ENCODE measurements around the gene GPC6.

DNA sequence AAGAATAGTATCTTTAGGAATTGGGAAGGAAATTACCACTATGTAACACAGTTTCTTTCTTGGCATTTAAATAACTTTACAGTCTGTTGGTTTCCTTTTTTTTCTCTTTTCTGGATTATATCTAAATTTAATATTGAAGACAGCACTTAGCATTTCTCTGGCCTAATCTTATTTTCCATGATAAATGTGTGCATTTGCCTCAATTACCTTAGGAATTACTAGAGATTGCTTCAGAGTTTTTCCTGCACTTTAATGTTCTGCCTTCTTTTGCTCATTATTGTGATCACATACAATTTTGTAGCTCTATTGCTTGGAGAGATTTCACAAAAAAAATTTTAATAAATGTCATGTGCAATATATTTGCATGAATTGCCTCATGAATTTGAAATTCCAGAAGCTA, 1227.7 kb downstream of the GPC6 start:
- TF ChIP-seq, protein P1, sequence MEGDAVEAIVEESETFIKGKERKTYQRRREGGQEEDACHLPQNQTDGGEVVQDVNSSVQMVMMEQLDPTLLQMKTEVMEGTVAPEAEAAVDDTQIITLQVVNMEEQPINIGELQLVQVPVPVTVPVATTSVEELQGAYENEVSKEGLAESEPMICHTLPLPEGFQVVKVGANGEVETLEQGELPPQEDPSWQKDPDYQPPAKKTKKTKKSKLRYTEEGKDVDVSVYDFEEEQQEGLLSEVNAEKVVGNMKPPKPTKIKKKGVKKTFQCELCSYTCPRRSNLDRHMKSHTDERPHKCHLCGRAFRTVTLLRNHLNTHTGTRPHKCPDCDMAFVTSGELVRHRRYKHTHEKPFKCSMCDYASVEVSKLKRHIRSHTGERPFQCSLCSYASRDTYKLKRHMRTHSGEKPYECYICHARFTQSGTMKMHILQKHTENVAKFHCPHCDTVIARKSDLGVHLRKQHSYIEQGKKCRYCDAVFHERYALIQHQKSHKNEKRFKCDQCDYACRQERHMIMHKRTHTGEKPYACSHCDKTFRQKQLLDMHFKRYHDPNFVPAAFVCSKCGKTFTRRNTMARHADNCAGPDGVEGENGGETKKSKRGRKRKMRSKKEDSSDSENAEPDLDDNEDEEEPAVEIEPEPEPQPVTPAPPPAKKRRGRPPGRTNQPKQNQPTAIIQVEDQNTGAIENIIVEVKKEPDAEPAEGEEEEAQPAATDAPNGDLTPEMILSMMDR (IDR thresholded peaks at IDR 0.05; ENCODE audit: poor library complexity, severe bottlenecking), result no peak
- TF ChIP-seq EZH2 (IDR thresholded peaks at IDR 0.05; ENCODE audit: borderline replicate concordance, insufficient read depth, low read length, poor library complexity, severe bottlenecking), result no peak
- TF ChIP-seq, protein P2, sequence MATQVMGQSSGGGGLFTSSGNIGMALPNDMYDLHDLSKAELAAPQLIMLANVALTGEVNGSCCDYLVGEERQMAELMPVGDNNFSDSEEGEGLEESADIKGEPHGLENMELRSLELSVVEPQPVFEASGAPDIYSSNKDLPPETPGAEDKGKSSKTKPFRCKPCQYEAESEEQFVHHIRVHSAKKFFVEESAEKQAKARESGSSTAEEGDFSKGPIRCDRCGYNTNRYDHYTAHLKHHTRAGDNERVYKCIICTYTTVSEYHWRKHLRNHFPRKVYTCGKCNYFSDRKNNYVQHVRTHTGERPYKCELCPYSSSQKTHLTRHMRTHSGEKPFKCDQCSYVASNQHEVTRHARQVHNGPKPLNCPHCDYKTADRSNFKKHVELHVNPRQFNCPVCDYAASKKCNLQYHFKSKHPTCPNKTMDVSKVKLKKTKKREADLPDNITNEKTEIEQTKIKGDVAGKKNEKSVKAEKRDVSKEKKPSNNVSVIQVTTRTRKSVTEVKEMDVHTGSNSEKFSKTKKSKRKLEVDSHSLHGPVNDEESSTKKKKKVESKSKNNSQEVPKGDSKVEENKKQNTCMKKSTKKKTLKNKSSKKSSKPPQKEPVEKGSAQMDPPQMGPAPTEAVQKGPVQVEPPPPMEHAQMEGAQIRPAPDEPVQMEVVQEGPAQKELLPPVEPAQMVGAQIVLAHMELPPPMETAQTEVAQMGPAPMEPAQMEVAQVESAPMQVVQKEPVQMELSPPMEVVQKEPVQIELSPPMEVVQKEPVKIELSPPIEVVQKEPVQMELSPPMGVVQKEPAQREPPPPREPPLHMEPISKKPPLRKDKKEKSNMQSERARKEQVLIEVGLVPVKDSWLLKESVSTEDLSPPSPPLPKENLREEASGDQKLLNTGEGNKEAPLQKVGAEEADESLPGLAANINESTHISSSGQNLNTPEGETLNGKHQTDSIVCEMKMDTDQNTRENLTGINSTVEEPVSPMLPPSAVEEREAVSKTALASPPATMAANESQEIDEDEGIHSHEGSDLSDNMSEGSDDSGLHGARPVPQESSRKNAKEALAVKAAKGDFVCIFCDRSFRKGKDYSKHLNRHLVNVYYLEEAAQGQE (IDR thresholded peaks at IDR 0.05; ENCODE audit: borderline replicate concordance), result no peak
- TF ChIP-seq SMC3 (conservative IDR thresholded peaks at IDR 0.05; ENCODE audit: poor library complexity), result no peak

Data from neural cell (in vitro differentiated cells).